Loucy (cell line): ENCODE measurements around the gene COL2A1.

Experiments used
- CTCF ChIP-seq: fragments of 200-600 bp; sonication (generic); conservative IDR thresholded peaks from 2 replicates; pipeline ENCODE4 v1.5.1; 2014; ENCODE audit warnings: mild to moderate bottlenecking, antibody characterized with exemption, low read length
- EZH2phosphoT487 ChIP-seq: fragments of 200-600 bp; IDR thresholded peaks from 2 replicates; pipeline ENCODE4 v1.6.1; 2018; ENCODE audit warnings: antibody characterized with exemption, mild to moderate bottlenecking, moderate library complexity, borderline replicate concordance

GRCh38 chr12:47999816-48000215, 4.5 kb downstream of the COL2A1 start:
- TF ChIP-seq EZH2phosphoT487, result no peak
- TF ChIP-seq CTCF, result no peak
